Activated CD4-positive, alpha-beta T cell treated with anti-CD3 and anti-CD28 coated beads, Interleukin-10, Interleukin-2, amounts not matched to agents 100 ng/mL and 50 ng/mL, durations not matched to agents 16 hours and 8 hours (primary cell): ENCODE measurements around the gene FAM184A.

Experiments
- DNase-seq: peaks from one replicate; pipeline ENCODE4 v3.0.0-alpha.2; 2020

Gene FAM184A

GRCh38 chr6:118952683-118953082 is 125.8 kb downstream of the FAM184A start:
- no peak for DNase-seq

GRCh38 chr6:118945217-118945616 is 133.2 kb downstream of the FAM184A start:
- no peak for DNase-seq

DNA sequence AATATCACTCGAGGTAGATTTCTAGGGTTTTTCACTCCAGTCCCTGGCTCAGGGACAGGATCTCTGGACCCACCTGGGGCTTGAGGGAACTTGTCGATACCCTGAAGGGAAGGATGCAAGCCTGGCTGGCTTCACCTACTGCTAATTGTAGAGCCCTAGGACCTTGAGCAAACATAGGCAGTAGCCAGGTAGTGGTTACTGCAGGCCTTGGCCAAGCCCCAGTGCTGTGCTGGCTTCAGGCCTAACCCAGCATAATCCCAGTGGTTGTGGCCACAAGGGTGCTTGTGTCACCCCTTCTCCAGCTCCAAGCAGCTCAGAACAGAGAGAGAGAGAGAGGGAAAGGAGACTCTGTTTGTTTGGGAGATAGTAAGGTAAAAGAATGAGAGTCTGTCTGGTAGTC is 137.7 kb downstream of the FAM184A start:
- DNase-seq, result no peak

DNA sequence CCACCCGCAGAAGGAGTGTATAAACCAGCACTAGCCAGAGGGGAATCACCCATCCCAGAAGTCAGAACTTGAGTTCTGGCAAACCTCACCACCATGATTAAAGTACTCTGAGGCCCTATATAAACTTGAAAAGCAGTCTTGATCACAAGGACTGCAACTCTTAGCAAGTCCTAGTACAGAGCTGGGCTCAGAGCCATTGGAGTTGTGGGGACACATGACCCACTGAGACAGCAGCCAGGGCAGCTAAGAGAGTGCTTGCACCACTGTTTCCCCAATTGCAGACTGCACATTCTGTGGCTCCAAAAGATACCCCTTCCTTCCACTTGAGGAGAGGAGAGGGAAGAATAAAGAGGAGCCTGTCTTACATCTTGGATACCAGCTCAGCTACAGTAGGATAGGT is 138.8 kb downstream of the FAM184A start:
- no peak for DNase-seq

DNA sequence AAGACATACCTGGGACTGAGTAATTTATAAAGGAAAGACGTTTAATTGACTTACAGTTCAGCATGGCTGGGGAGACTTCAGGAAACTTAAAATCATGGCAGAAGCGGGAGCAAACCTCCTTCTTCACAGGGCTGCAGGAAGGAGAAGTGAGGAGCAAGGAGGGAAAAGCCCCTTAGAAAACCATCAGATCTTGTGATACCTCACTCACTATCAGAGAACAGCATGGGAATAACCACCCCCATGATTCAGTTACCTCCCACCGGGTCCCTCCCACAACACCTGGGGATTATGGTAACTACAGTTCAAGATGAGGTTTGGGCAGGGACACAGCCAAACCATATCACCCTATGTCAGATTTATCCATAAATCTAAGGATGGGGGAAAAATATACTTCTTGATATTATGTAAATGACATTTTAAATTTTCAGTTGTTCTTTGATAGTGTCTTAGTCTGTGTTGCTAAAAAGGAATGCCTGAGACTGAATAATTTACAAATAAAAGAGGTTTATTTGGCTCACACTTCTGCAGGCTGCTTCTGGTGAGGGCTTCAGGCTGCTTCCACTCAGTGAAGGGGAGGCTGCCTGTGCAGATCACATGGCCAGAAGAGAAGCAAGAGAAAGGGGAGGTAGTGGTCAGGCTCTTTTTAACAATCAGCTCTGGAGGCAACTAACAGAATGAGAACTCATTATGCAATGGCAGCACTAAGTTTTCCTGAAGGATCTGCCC is 142.3 kb downstream of the FAM184A start:
- no peak for DNase-seq

DNA sequence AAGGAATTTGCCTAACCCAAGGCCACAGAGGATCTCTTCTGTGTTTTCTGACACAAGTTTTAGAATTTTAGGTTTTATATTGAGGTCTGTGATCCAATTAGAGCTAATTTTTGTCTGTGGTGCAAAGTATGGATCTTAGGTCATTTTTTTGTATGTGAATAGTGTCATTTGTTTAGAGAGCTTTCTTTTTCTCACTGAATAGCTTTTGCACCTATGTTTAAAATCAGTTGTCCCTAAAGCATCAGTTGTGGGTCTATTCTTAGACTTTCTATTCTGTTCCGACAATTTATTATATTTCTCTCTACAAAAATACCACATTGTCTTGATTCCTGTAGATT is 143.2 kb downstream of the FAM184A start:
- DNase-seq, result no peak

GRCh38 chr6:118934461-118935330 is 143.8 kb downstream of the FAM184A start, which contains the start of gene MCM9:
Gene MCM9, minus strand, starts transcription at chr6:118935159. Its CDS starts 3,436 bp downstream, at chr6:118931723.
- peak; percentile 93 for DNase-seq

- no peak for DNase-seq
Observed at GRCh38 chr6:118933855-118934460, 144.5 kb downstream of the FAM184A start.

GRCh38 chr6:118932421-118932820 is 146.0 kb downstream of the FAM184A start:
- DNase-seq, result no peak

DNA sequence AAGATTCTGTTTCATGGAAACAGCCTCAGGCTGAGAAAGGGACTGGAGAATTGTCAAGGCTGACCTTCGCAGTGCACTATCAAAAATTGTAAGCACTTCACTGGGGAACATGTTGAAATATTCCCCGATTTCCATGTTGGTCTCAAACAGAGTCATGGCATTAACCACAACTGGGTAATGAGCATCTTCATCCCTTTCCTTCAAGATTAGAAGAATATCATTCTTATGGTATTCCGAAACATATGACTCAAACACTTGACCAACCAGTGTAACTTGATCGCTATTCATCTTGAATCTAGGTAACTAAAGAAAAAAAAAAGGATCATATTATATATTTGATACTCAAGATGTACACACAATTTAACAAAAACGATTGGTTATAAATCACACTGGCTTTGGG is 147.0 kb downstream of the FAM184A start:
- no peak for DNase-seq

DNA sequence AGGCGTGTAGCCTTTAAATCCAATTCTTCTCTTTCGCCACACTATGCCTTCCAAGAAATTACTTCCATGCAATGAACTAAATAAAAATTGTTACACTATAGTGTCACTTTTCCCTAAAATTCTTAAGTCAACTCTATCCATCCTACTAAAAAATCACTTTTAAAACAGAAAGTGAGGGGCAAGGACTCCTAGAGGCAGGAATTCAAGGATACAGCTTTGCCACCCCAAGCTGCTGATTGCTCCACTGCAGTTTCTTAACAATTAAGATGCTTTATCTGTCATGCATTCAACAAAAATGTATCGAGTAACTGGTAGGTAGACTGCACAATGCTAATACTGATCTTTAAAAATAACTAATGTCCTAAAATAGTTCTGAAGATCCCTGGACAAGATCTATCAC is 147.8 kb downstream of the FAM184A start:
- DNase-seq, result no peak

GRCh38 chr6:118923035-118923434 is 155.4 kb downstream of the FAM184A start:
- no peak for DNase-seq

DNA sequence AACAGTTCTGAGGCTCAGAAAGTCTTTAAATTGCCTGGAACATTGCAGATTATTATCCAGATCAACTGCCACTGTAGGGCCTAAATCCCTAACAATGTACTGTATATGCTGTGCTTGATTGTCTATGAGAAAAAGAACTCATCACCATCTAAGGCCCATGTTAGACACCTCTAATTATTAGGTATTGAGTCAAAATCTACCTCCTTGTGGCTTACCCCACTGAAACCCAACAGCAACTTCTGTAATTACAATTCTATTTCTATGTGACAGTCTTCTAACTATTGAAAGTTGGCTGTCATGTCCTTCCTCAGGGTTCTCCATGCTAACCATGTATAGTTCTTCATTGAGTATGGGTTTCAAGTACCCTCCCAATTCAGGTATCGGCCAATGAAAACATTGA is 157.4 kb downstream of the FAM184A start:
- no peak for DNase-seq

GRCh38 chr6:118918329-118918725 is 160.1 kb downstream of the FAM184A start:
- DNase-seq, result no peak

- no peak for DNase-seq
Observed at GRCh38 chr6:118917546-118918328, 160.7 kb downstream of the FAM184A start.

DNA sequence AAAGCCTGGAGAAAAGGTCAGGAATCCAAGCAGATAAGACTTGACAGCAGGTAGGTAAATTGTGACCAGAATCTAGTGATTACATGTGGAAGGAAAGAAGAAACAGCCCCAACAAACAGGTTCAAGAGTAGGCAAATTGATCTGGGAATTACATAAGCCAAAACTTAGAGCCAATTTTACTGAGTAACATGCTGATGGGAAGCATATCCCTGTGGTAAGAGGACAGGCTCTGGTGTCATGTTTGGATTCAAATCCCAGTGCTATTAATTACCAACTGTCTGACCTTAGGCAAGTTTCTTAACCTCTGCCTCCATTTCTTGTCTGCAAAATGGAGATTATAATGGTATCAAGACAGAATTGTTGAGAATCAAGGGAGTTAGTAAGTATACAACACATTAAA is 163.9 kb downstream of the FAM184A start:
- DNase-seq, result no peak

- no peak for DNase-seq
Observed at GRCh38 chr6:118913161-118913560, 165.3 kb downstream of the FAM184A start.

GRCh38 chr6:118912646-118913045 is 165.8 kb downstream of the FAM184A start:
- DNase-seq, result no peak
